Neural cell (in vitro differentiated cells): Measurements from ENCODE around the gene RAB28. TPM values are rescaled to one million over a fixed set of nuclear protein-coding genes. Genes with fewer than 3 reads are reported as not detected.
A peak's percentile ranks its signal among the peaks of the same experiment; 100 is the strongest.

Experiments
- H2AFZ ChIP-seq: fragments of 200-600, 300-800 bp; sonication (generic), shearing (Covaris generic); 2 replicates; pipeline ENCODE4 v1.6.0; 2014; ENCODE audit warnings: low read depth, mild to moderate bottlenecking, antibody characterized with exemption, low read length, moderate library complexity
- H3F3A ChIP-seq: fragments of 200-600 bp; shearing (Covaris generic); 2 replicates; pipeline ENCODE4 v1.6.1; 2016; ENCODE audit warnings: mild to moderate bottlenecking, moderate library complexity, mixed read lengths, antibody characterized with exemption, low read length; ENCODE audit not compliant: insufficient read depth, poor library complexity, severe bottlenecking
- H3K27ac ChIP-seq: fragments of 200-600, 300-800 bp; sonication (generic), shearing (Covaris generic); 2 replicates; pipeline ENCODE4 v1.5.1; 2014; ENCODE audit warnings: mild to moderate bottlenecking, low read length, moderate library complexity
- H3K27me3 ChIP-seq: fragments of 300-800, 200-600 bp; sonication (generic), shearing (Covaris generic); 2 replicates; pipeline ENCODE4 v1.6.0; 2014; ENCODE audit warnings: mild to moderate bottlenecking, low read depth, low read length, moderate library complexity; ENCODE audit not compliant: insufficient read depth
- H3K36me3 ChIP-seq: fragments of 300-800, 200-600 bp; sonication (generic), shearing (Covaris generic); 2 replicates; pipeline ENCODE4 v1.5.1; 2014; ENCODE audit warnings: mild to moderate bottlenecking, antibody characterized with exemption, low read length, moderate library complexity; ENCODE audit not compliant: insufficient read depth
- H3K4me2 ChIP-seq: fragments of 300-800, 200-600 bp; sonication (generic), shearing (Covaris generic); 2 replicates; pipeline ENCODE4 v1.6.0; 2014; ENCODE audit warnings: mild to moderate bottlenecking, low read length
- H3K4me3 ChIP-seq: fragments of 300-800, 200-600 bp; sonication (generic), shearing (Covaris generic); 2 replicates; pipeline ENCODE4 v1.5.1; 2014; ENCODE audit warnings: mild to moderate bottlenecking, low read length, moderate library complexity
- H3K79me2 ChIP-seq: fragments of 200-600 bp; shearing (Covaris generic); replicated peaks from 2 replicates; pipeline ENCODE4 v1.6.0; 2014; ENCODE audit warnings: mild to moderate bottlenecking, low read length, moderate library complexity; ENCODE audit not compliant: insufficient read depth
- H3K9ac ChIP-seq: fragments of 300-800, 200-600 bp; sonication (generic), shearing (Covaris generic); 2 replicates; pipeline ENCODE4 v1.6.1; 2016; ENCODE audit warnings: mild to moderate bottlenecking, low read length, mixed read lengths
- H3K9me2 ChIP-seq: fragments of 200-600 bp; shearing (Covaris generic); 2 replicates; pipeline ENCODE4 v1.6.1; 2016; ENCODE audit warnings: mild to moderate bottlenecking, low read length, mixed read lengths; ENCODE audit not compliant: insufficient read depth
- H3K9me3 ChIP-seq: fragments of 200-600, 300-800 bp; sonication (generic), shearing (Covaris generic); 2 replicates; pipeline ENCODE4 v1.6.1; 2016; ENCODE audit warnings: mild to moderate bottlenecking, mixed run types, low read length, moderate library complexity, mixed read lengths
- H4K20me1 ChIP-seq: fragments of 200-600 bp; shearing (Covaris generic); 2 replicates; pipeline ENCODE4 v1.6.1; 2016; ENCODE audit warnings: mild to moderate bottlenecking, mixed run types; ENCODE audit not compliant: insufficient read depth
- CTCF ChIP-seq: fragments of 450-650 bp; IDR thresholded peaks from 2 replicates; pipeline ENCODE4 v1.5.1; 2014; ENCODE audit warnings: antibody characterized with exemption, mild to moderate bottlenecking, moderate library complexity; ENCODE audit not compliant: poor library complexity, severe bottlenecking
- EP300 ChIP-seq: fragments of 450-650 bp; conservative IDR thresholded peaks from 2 replicates; pipeline ENCODE4 v1.6.1; 2014; ENCODE audit warnings: antibody characterized with exemption, mild to moderate bottlenecking, moderate library complexity; ENCODE audit not compliant: poor library complexity, severe bottlenecking
- EZH2 ChIP-seq: fragments of 200-600, 300-800 bp; shearing (Covaris generic), sonication (generic); IDR thresholded peaks from 2 replicates; pipeline ENCODE4 v1.6.1; 2014; ENCODE audit warnings: antibody characterized with exemption, low read length, borderline replicate concordance, mild to moderate bottlenecking; ENCODE audit not compliant: insufficient read depth, poor library complexity, severe bottlenecking
- MXI1 ChIP-seq: fragments of 450-650 bp; conservative IDR thresholded peaks from 2 replicates; pipeline ENCODE4 v1.6.1; 2014; ENCODE audit warnings: antibody characterized with exemption, mild to moderate bottlenecking; ENCODE audit not compliant: poor library complexity, severe bottlenecking
- POLR2AphosphoS5 ChIP-seq: IDR thresholded peaks from 2 replicates; pipeline ENCODE4 v1.6.1; 2012
- RAD21 ChIP-seq: fragments of 450-650 bp; conservative IDR thresholded peaks from 2 replicates; pipeline ENCODE4 v1.6.1; 2014; ENCODE audit warnings: antibody characterized with exemption, mild to moderate bottlenecking, moderate library complexity
- REST ChIP-seq: IDR thresholded peaks from 2 replicates; pipeline ENCODE4 v1.6.1; 2012; ENCODE audit warnings: borderline replicate concordance
- SMC3 ChIP-seq: fragments of 450-650 bp; conservative IDR thresholded peaks from 2 replicates; pipeline ENCODE4 v1.6.1; 2014; ENCODE audit warnings: antibody characterized with exemption, mild to moderate bottlenecking, moderate library complexity; ENCODE audit not compliant: poor library complexity
- TAF1 ChIP-seq: IDR thresholded peaks from 2 replicates; pipeline ENCODE4 v1.6.1; 2012; ENCODE audit warnings: low read depth
- polyA plus RNA-seq: library from polyadenylated mRNA; depleted of rRNA; stranded (reverse); fragments of >200 nt; gene quantifications from 2 replicates; pipeline ENCODE4 v1.2.3, GENCODE V29; 2014

RAB28 gene
- polyA plus RNA-seq, 1 donor from 2014 or later, result 60.7 TPM

- no peak overlapping the region for H3K4me2 ChIP-seq
- H3K36me3 ChIP-seq, result no peaks in the 10 kb centered on the region
- peaks cover 17% of the 10 kb centered on the region for H3K9me3 ChIP-seq
- H3K9me2 ChIP-seq, result no peaks in the 10 kb centered on the region
- H3K27ac ChIP-seq, result no peak overlapping the region
- TF ChIP-seq EZH2 (peak; percentile 91), RAD21 (no peak)
- H4K20me1 ChIP-seq, result no peaks in the 10 kb centered on the region
- H3K4me3 ChIP-seq, result peak overlapping the region; percentile 32
- H3K9ac ChIP-seq, result no peak overlapping the region
- H3K79me2 ChIP-seq, result no peaks in the 10 kb centered on the region
- H3F3A ChIP-seq, result peaks cover 5% of the 10 kb centered on the region
- no peak overlapping the region for H2AFZ ChIP-seq
- H3K27me3 ChIP-seq, result peaks cover 85% of the 10 kb centered on the region
These were observed 38.4 kb upstream of the RAB28 start for GRCh38 chr4:13522282-13523104.

GRCh38 chr4:13521047-13521446 is 36.9 kb upstream of the RAB28 start:
- H4K20me1 ChIP-seq, result no peaks in the 10 kb centered on the region
- no peaks in the 10 kb centered on the region for H3K79me2 ChIP-seq
- peaks cover 5% of the 10 kb centered on the region for H3F3A ChIP-seq
- H3K36me3 ChIP-seq, result no peaks in the 10 kb centered on the region
- no peak overlapping the region for H3K4me3 ChIP-seq
- no peak overlapping the region for H3K4me2 ChIP-seq
- H3K27me3 ChIP-seq, result peaks cover 83% of the 10 kb centered on the region
- no peak overlapping the region for H3K9ac ChIP-seq
- H3K9me3 ChIP-seq, result peaks cover 17% of the 10 kb centered on the region
- no peak overlapping the region for H2AFZ ChIP-seq
- TF ChIP-seq POLR2AphosphoS5 (no peak), REST (no peak), SMC3 (no peak), EZH2 (no peak), MXI1 (no peak), TAF1 (no peak), RAD21 (no peak), CTCF (no peak), EP300 (no peak)
- H3K9me2 ChIP-seq, result no peaks in the 10 kb centered on the region
- H3K27ac ChIP-seq, result no peak overlapping the region
